IPS-15b (cell line): ENCODE results near the gene PANX2.
A peak's percentile ranks its signal among the peaks of the same experiment; 100 is the strongest.

Source experiments
- H3K27me3 ChIP-seq: one replicate; pipeline ENCODE4 v1.6.1; 2013; ENCODE audit warnings: low read length; ENCODE audit not compliant: control insufficient read depth, insufficient read depth
- H3K36me3 ChIP-seq: one replicate; pipeline ENCODE4 v1.6.1; 2013; ENCODE audit warnings: low read length; ENCODE audit not compliant: control insufficient read depth, insufficient read depth
- H3K4me1 ChIP-seq: one replicate; pipeline ENCODE4 v1.6.1; 2013; ENCODE audit warnings: mild to moderate bottlenecking, low read length; ENCODE audit not compliant: control insufficient read depth, insufficient read depth
- H3K4me3 ChIP-seq: one replicate; pipeline ENCODE4 v1.5.1; 2013; ENCODE audit warnings: low read depth, low read length
- H3K9ac ChIP-seq: one replicate; pipeline ENCODE4 v1.6.1; 2013; ENCODE audit warnings: low read depth, mild to moderate bottlenecking, low read length
- H3K9me3 ChIP-seq: one replicate; pipeline ENCODE4 v1.6.1; 2013; ENCODE audit warnings: mild to moderate bottlenecking, low read length; ENCODE audit not compliant: control insufficient read depth, insufficient read depth

The PANX2 gene

GRCh38 chr22:50190941-50191741, 20.6 kb downstream of the PANX2 start:
- Histone ChIP-seq H3K9me3 (no peaks in the 10 kb centered on the region), H3K4me3 (no peak overlapping the region), H3K9ac (peak overlapping the region; percentile 12), H3K27me3 (no peaks in the 10 kb centered on the region), H3K36me3 (peaks cover 34% of the 10 kb centered on the region), H3K4me1 (no peaks in the 10 kb centered on the region)

DNA sequence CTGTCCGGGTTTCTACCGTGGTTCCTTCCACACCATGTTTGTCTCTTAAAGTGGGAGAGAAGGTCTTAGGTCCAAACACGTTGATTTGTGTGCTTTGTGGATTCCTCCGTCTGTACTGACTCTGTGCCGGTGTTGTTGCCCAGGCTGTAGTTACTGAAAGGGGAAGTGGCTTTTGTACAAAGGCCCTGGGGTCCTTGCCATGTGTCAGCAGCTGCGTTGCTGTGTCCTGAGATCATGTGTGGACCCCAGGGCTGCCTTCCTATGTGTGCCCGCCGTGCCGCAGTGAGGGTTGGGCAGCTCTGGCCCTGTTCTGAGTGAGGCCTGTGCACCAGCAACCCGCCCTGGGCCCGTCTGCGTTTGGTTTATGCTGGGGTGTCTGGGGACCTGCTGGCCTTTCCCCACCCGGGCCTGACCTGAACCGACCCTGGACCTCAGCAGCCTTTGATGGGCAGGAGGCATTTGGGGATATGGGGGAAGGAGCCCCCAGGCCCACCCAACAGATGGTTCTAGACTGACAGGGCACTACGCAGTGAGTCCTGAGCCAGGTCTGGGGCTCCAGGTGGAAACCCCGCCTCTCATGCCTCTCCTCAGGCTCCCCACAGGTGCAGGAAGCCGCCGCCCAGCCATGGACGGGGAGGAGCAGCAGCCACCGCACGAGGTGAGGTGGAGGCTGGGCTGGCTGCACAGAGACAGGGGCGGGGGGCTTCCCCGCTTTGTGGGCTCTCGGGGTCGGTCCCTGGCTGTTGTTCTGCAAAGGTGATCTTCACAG, 22.1 kb downstream of the PANX2 start:
- Histone ChIP-seq H3K4me3 (no peak overlapping the region), H3K9ac (no peak overlapping the region), H3K9me3 (no peaks in the 10 kb centered on the region), H3K36me3 (peaks cover 40% of the 10 kb centered on the region), H3K27me3 (no peaks in the 10 kb centered on the region), H3K4me1 (no peaks in the 10 kb centered on the region)

DNA sequence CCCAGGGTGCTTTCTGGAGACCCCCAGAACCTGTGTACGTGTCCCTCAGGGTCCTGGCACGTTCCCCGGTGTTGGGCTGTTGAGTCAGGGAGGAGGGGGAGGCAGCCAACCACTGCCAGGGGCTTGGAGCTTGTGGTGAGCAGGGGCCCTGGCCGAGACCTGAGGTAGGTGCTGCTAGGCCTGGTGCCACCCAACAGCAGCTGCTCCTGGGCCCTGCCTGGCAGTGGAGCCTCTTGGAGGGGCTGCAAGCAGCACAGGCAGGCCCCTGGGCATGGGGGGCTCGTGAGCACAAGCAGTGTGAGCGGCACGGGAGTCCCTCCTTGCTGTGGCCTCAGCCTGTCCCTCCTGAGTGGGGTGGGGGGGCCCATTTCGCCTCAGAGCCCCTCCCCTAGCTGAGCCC, 23.1 kb downstream of the PANX2 start:
- Histone ChIP-seq H3K4me3 (no peak overlapping the region), H3K9me3 (no peaks in the 10 kb centered on the region), H3K27me3 (no peaks in the 10 kb centered on the region), H3K9ac (no peak overlapping the region), H3K4me1 (no peaks in the 10 kb centered on the region), H3K36me3 (peaks cover 46% of the 10 kb centered on the region)

- Histone ChIP-seq H3K27me3 (no peaks in the 10 kb centered on the region), H3K36me3 (peaks cover 43% of the 10 kb centered on the region)
Observed at GRCh38 chr22:50194037-50194805, 23.7 kb downstream of the PANX2 start.

DNA sequence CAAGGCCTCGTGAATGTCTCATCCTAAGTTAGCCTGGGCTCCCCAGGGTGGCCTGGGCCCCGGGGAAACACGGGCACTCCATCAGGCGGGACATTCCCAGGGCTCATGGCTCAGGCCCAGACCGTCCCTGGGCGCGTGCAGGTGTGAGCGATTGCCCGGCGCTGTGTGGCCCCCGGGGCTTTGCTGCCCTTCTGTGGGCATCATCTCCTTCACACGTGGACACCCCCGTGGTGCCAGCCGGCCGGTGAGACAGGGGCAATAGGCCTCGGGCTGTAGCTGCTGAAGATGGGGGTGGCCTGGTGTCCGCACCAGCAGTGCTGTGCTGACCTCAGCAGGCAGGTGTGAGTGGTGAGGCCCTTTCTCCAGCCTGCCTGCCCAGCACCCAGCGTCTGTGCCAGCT, 25.7 kb downstream of the PANX2 start:
- Histone ChIP-seq H3K9me3 (no peaks in the 10 kb centered on the region), H3K4me3 (no peak overlapping the region), H3K9ac (no peak overlapping the region), H3K4me1 (no peaks in the 10 kb centered on the region), H3K27me3 (no peaks in the 10 kb centered on the region), H3K36me3 (peaks cover 38% of the 10 kb centered on the region)

More at GRCh38 chr22:50194037-50194805, 23.7 kb downstream of the PANX2 start:
- no peak overlapping the region for H3K9ac ChIP-seq
- H3K4me1 ChIP-seq: no peaks in the 10 kb centered on the region
- no peak overlapping the region for H3K4me3 ChIP-seq
- no peaks in the 10 kb centered on the region for H3K9me3 ChIP-seq

- Histone ChIP-seq H3K4me1 (no peaks in the 10 kb centered on the region), H3K4me3 (no peak overlapping the region), H3K9me3 (no peaks in the 10 kb centered on the region), H3K27me3 (no peaks in the 10 kb centered on the region), H3K9ac (no peak overlapping the region), H3K36me3 (peaks cover 38% of the 10 kb centered on the region)
Observed at GRCh38 chr22:50197000-50197800, 26.7 kb downstream of the PANX2 start.

DNA sequence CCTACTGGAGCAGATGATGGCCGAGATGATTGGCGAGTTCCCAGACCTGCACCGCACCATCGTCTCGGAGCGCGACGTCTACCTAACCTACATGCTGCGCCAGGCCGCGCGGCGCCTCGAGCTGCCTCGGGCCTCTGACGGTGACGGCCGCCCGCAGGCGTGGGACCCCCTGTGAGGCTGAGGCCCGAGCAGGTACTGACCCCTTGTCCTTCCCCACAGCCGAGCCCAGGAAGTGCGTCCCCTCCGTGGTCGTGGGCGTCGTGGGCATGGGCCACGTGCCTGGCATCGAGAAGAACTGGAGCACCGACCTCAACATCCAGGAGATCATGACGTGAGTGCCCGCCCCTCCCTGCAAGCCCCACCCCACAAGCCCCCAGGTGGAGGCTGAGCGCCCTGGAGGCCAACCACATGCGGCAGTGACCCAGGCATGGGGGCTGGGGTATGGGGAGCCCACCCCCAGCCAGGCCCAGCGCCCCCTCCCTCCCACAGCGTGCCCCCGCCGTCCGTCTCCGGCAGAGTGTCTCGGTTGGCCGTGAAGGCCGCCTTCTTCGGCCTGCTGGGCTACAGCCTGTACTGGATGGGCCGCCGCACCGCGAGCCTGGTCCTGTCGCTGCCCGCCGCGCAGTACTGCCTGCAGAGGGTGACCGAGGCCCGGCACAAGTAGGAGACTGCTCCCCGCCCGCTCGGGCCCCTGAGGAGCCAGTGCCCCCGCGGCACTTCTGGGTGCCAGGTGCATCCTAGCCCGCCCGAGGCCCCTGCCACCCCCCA, 27.5 kb downstream of the PANX2 start:
- no peaks in the 10 kb centered on the region for H3K4me1 ChIP-seq
- H3K4me3 ChIP-seq: no peak overlapping the region
- no peaks in the 10 kb centered on the region for H3K27me3 ChIP-seq
- peaks cover 37% of the 10 kb centered on the region for H3K36me3 ChIP-seq
- no peak overlapping the region for H3K9ac ChIP-seq
- H3K9me3 ChIP-seq: no peaks in the 10 kb centered on the region

- H3K27me3 ChIP-seq: no peaks in the 10 kb centered on the region
- no peak overlapping the region for H3K9ac ChIP-seq
- H3K4me1 ChIP-seq: no peaks in the 10 kb centered on the region
- no peaks in the 10 kb centered on the region for H3K9me3 ChIP-seq
- no peak overlapping the region for H3K4me3 ChIP-seq
- peaks cover 31% of the 10 kb centered on the region for H3K36me3 ChIP-seq
Observed at GRCh38 chr22:50198624-50199017, 28.1 kb downstream of the PANX2 start.

GRCh38 chr22:50199251-50199721, 28.8 kb downstream of the PANX2 start:
- peak overlapping the region; percentile 60 for H3K4me3 ChIP-seq

DNA sequence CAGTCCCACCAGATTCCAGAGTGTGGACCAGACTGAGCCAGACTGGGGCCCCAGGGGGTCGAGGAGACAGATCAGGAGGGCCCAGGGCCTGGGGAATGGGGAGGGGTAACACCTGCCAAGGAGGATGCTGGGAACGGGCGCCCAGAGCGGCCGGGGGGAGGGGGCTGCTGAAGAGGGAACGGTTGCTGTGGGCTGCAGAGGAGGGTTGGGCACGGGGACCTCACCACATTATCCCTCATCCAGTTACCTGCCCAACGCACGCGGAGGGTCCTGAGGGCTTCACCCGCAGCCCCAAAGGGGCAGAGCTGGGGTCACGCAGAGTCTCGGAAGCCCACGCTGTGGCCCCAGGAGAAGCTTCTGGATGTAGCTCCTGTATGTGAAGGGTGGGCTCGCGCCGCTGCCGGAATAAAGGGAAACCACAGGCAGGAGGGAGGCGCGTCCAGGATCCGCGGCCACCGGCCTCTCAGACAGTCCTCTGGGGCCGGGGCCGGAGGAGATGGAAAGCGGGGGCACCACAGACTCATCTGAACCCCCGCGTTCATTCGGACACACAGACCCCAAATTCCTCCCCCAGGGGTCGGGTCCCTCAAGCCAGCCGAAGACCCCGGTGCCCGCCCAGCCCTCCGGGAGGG, 29.4 kb downstream of the PANX2 start:
- Histone ChIP-seq H3K9me3 (no peaks in the 10 kb centered on the region), H3K36me3 (peaks cover 18% of the 10 kb centered on the region), H3K4me3 (peak overlapping the region; percentile 60)

More at GRCh38 chr22:50199251-50199721, 28.8 kb downstream of the PANX2 start:
- no peaks in the 10 kb centered on the region for H3K9me3 ChIP-seq
- H3K27me3 ChIP-seq: no peaks in the 10 kb centered on the region
- no peaks in the 10 kb centered on the region for H3K4me1 ChIP-seq
- peaks cover 25% of the 10 kb centered on the region for H3K36me3 ChIP-seq
- H3K9ac ChIP-seq: no peak overlapping the region

More for the DNA sequence above, 29.4 kb downstream of the PANX2 start:
- Histone ChIP-seq H3K4me1 (no peaks in the 10 kb centered on the region), H3K9ac (peak overlapping the region; percentile 54), H3K27me3 (no peaks in the 10 kb centered on the region)
